Activated CD8-positive, alpha-beta T cell treated with anti-CD3 and anti-CD28 coated beads for 36 hours (primary cell): ENCODE results near the gene PIWIL4. TPM values are rescaled to one million over a fixed set of nuclear protein-coding genes. Genes with fewer than 3 reads are reported as not detected.
"Not testable (repeated sequence)": the region's sequence is repeated elsewhere in the genome, so short reads cannot be mapped to it uniquely, and the experiment has no call there.

ENCODE experiments used
- ATAC-seq: fragments of 200-7000 bp; cut with Tn5 transposase; one replicate; pipeline ENCODE4 v1.10.0; 2021; ENCODE audit warnings: mild to moderate bottlenecking, moderate library complexity
- CTCF ChIA-PET: fragments of 350-600 bp; sonication (Branson Sonifier 250); formaldehyde crosslinking; loops from one replicate; lab custom pipeline; 2021; ENCODE audit warnings: antibody characterized with exemption; lab: Charles Lee
- POLR2A ChIA-PET: fragments of 350-600 bp; sonication (Branson Sonifier 250); formaldehyde crosslinking; loops from one replicate; lab custom pipeline; 2021; ENCODE audit warnings: antibody characterized with exemption; lab: Charles Lee
- DNase-seq: peaks from one replicate; pipeline ENCODE4 v3.0.0-alpha.2; 2020
- H3K27ac Mint-ChIP-seq: one replicate; pipeline ENCODE4 v1.8.0; 2021; ENCODE audit warnings: mild to moderate bottlenecking, mixed read lengths
- H3K27me3 Mint-ChIP-seq: one replicate; pipeline ENCODE4 v1.8.0; 2021; ENCODE audit warnings: mixed read lengths
- H3K36me3 Mint-ChIP-seq: one replicate; pipeline ENCODE4 v1.8.0; 2021; ENCODE audit warnings: low read depth, mixed read lengths
- H3K4me1 Mint-ChIP-seq: one replicate; pipeline ENCODE4 v1.8.0; 2021; ENCODE audit warnings: low read depth, mixed read lengths
- H3K4me3 Mint-ChIP-seq: one replicate; pipeline ENCODE4 v1.8.0; 2021; ENCODE audit warnings: mild to moderate bottlenecking, moderate library complexity, mixed read lengths
- H3K9me3 Mint-ChIP-seq: one replicate; pipeline ENCODE4 v1.8.0; 2021; ENCODE audit warnings: mixed read lengths
- intact Hi-C: fragments of 100-400 bp; cut with micrococcal nuclease; formaldehyde crosslinking; loops from one replicate; pipeline ENCODE4 v1.10.0; 2022
- total RNA-seq, 2 experiments: library from RNA; stranded (reverse); gene quantifications; one replicate each; pipeline ENCODE4 v1.2.3, GENCODE V29; 2021
- TF ChIP-seq, protein P1 (sequence below): fragments of 200-600 bp; IDR thresholded peaks from one replicate; pipeline ENCODE4 v1.8.0; 2022; ENCODE audit warnings: antibody characterized with exemption, mild to moderate bottlenecking

PIWIL4 gene
- total RNA-seq, 2 experiments from 2014 or later, result 0.36 to 0.50 TPM

DNA sequence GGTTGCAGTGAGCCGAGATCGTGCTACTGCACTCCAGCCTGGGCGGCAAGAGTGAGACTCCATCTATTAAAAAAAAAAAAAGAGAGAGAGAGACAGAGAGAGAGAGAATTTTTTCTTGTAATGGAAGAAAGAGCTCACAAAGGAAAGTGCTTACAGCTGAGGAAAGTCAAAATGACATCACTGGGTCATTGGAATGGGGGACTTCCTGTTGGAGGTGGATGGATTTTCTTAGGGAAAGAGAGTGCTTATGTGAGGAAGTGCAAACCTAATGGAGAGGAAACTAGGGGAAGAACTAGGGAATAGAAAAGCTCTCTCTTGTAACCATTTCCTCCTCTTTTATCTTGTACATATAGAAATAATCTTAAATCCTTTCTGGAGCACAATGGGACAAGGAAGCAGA, 6.3 kb upstream of the PIWIL4 start:
- H3K4me3 Mint-ChIP-seq, result no peak overlapping the region

GRCh38 chr11:94563176-94563847, 3.9 kb upstream of the PIWIL4 start:
- CTCF ChIA-PET, result interaction anchor here (0.8 kb wide), 1 partner anchor 239 kb away, joined by 3 read pairs; no protein-coding TSS in a partner anchor
- Mint-ChIP-seq H3K4me3 (no peak overlapping the region), H3K9me3 (no peaks in the 10 kb centered on the region)

More for the DNA sequence above, 6.3 kb upstream of the PIWIL4 start:
- POLR2A ChIA-PET, result no interaction called here
- intact Hi-C loops, result no loop called here
- TF ChIP-seq, protein P1, sequence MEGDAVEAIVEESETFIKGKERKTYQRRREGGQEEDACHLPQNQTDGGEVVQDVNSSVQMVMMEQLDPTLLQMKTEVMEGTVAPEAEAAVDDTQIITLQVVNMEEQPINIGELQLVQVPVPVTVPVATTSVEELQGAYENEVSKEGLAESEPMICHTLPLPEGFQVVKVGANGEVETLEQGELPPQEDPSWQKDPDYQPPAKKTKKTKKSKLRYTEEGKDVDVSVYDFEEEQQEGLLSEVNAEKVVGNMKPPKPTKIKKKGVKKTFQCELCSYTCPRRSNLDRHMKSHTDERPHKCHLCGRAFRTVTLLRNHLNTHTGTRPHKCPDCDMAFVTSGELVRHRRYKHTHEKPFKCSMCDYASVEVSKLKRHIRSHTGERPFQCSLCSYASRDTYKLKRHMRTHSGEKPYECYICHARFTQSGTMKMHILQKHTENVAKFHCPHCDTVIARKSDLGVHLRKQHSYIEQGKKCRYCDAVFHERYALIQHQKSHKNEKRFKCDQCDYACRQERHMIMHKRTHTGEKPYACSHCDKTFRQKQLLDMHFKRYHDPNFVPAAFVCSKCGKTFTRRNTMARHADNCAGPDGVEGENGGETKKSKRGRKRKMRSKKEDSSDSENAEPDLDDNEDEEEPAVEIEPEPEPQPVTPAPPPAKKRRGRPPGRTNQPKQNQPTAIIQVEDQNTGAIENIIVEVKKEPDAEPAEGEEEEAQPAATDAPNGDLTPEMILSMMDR, result no peak
- H3K27me3 Mint-ChIP-seq, result no peaks in the 10 kb centered on the region
- DNase-seq (no peak), ATAC-seq (no peak)
- H3K27ac Mint-ChIP-seq, result no peak overlapping the region
- no peaks in the 10 kb centered on the region for H3K4me1 Mint-ChIP-seq
- H3K36me3 Mint-ChIP-seq, result no peaks in the 10 kb centered on the region
- CTCF ChIA-PET, result no interaction called here
- H3K9me3 Mint-ChIP-seq, result no peaks in the 10 kb centered on the region

DNA sequence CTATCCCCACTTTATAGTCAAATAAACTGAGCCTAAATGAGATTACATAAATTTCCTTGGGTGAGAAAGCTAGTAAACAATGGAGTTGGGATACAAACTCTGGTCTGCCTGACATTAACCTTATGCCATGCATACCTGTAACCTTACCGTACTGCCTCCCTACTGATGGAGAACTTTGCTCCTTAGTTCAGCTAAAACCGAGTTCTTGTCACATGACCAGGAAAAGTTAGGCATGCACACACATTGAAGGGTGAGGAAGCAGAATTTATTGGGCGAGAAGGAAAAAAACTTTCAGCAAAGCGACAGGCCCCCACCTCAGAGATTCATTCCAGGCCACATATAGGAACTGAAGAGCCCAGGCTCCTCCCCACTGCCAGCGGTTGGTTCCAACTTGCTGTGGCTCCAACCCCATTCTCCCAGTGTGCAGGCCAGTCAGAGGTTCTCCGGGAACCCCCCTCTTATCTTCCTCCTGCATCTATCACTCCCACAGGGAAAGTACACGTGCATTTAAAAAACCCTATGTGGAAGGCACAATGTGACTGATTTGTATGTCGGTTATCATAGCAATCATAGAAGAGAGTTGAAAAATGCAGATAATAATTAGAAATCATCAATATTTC, 3.2 kb upstream of the PIWIL4 start:
- H3K4me1 Mint-ChIP-seq, result no peaks in the 10 kb centered on the region
- no peak overlapping the region for H3K4me3 Mint-ChIP-seq
- no peaks in the 10 kb centered on the region for H3K36me3 Mint-ChIP-seq
- ChIA-PET CTCF (interaction anchor here (0.8 kb wide), 1 partner anchor 238 kb away, joined by 3 read pairs; no protein-coding TSS in a partner anchor), POLR2A (no interaction called here)
- DNase-seq (no peak), ATAC-seq (no peak)
- intact Hi-C loops, result no loop called here
- no peaks in the 10 kb centered on the region for H3K9me3 Mint-ChIP-seq
- no peaks in the 10 kb centered on the region for H3K27me3 Mint-ChIP-seq
- no peak overlapping the region for H3K27ac Mint-ChIP-seq
- TF ChIP-seq, protein P1, result no peak

More at GRCh38 chr11:94563176-94563847, 3.9 kb upstream of the PIWIL4 start:
- H3K27me3 Mint-ChIP-seq, result no peaks in the 10 kb centered on the region
- intact Hi-C loops, result no loop called here
- no peaks in the 10 kb centered on the region for H3K36me3 Mint-ChIP-seq
- H3K4me1 Mint-ChIP-seq, result no peaks in the 10 kb centered on the region
- TF ChIP-seq, protein P1, result no peak
- no peak for DNase-seq
- no peak overlapping the region for H3K27ac Mint-ChIP-seq
- POLR2A ChIA-PET, result no interaction called here
- no peak for ATAC-seq

DNA sequence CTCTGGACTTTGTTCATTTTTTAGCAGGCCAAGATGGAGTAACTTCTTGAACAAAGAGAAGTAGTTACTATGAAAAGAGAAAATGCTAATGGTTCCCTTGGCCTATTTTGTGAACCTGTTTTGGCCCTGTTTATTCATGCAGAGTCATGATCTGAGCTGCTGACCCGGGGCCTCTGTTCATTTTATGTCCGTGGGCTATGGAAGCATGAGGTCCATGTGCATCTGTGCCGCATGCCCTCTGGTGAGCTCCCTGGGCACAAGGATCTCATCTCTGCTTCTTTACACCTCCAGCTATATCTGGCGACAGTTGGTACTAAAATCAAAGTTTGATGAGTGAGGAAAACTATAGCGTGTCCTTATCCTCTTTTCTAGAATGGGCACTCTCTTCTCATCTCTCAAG, 1.0 kb downstream of the PIWIL4 start:
- H3K36me3 Mint-ChIP-seq, result no peaks in the 10 kb centered on the region

GRCh38 chr11:94568717-94569116, 1.5 kb downstream of the PIWIL4 start:
- Mint-ChIP-seq H3K27me3 (no peaks in the 10 kb centered on the region), H3K36me3 (no peaks in the 10 kb centered on the region), H3K9me3 (no peaks in the 10 kb centered on the region), H3K4me1 (no peaks in the 10 kb centered on the region), H3K4me3 (no peak overlapping the region), H3K27ac (no peak overlapping the region)
- TF ChIP-seq, protein P1, result no peak
- intact Hi-C loops, result no loop called here
- DNase-seq (no peak), ATAC-seq (no peak)
- CTCF ChIA-PET, result no interaction called here
- POLR2A ChIA-PET, result no interaction called here

More for the DNA sequence above, 1.0 kb downstream of the PIWIL4 start:
- Mint-ChIP-seq H3K4me1 (no peaks in the 10 kb centered on the region), H3K27me3 (no peaks in the 10 kb centered on the region), H3K4me3 (no peak overlapping the region), H3K9me3 (no peaks in the 10 kb centered on the region), H3K27ac (no peak overlapping the region)
- ChIA-PET CTCF (no interaction called here), POLR2A (no interaction called here)
- no peak for DNase-seq
- intact Hi-C loops, result no loop called here
- no peak for ATAC-seq
- TF ChIP-seq, protein P1, result no peak

GRCh38 chr11:94572975-94573374, 5.8 kb downstream of the PIWIL4 start:
- H3K36me3 Mint-ChIP-seq, DNase-seq, CTCF ChIA-PET, ATAC-seq, POLR2A ChIA-PET, intact Hi-C loops, H3K9me3 Mint-ChIP-seq, H3K4me3 Mint-ChIP-seq, H3K27ac Mint-ChIP-seq, H3K4me1 Mint-ChIP-seq, H3K27me3 Mint-ChIP-seq: not testable (repeated sequence)
